GM12892 (cell line): ENCODE results near the gene NPAS3.

ENCODE experiments used
- DNase-seq: peaks from one replicate; pipeline ENCODE4 v3.0.0; 2011; ENCODE audit not compliant: insufficient read length
- FAIRE-seq: peaks from 2 replicates; lab custom pipeline; 2011; peaks lifted over from hg19 to GRCh38; lab: Jason Lieb, UNC
- POLR2A ChIP-seq: IDR thresholded peaks from 2 replicates; pipeline ENCODE4 v1.6.1; 2011; ENCODE audit warnings: low read depth, low read length, control low read depth
- POLR2AphosphoS5 ChIP-seq: IDR thresholded peaks from 2 replicates; pipeline ENCODE4 v1.6.1; 2011; ENCODE audit warnings: low read depth, low read length, control low read depth
- TAF1 ChIP-seq: IDR thresholded peaks from 2 replicates; pipeline ENCODE4 v1.6.1; 2011; ENCODE audit warnings: low read depth, mild to moderate bottlenecking, control low read depth, low read length, borderline replicate concordance

The NPAS3 gene

GRCh38 chr14:33404964-33405574 lies 466.4 kb downstream of the NPAS3 start:
- no peak for TF ChIP-seq POLR2AphosphoS5
- no peak for TF ChIP-seq POLR2A
- TF ChIP-seq TAF1: no peak
- no peak for DNase-seq
- no peak for FAIRE-seq

- FAIRE-seq: no peak
- DNase-seq: no peak
- TF ChIP-seq POLR2AphosphoS5 (no peak), TAF1 (no peak), POLR2A (no peak)
Measured at GRCh38 chr14:33406766-33407165, 468.1 kb downstream of the NPAS3 start.

GRCh38 chr14:33408291-33408690 lies 469.6 kb downstream of the NPAS3 start:
- TF ChIP-seq POLR2AphosphoS5 (no peak), TAF1 (no peak), POLR2A (no peak)
- DNase-seq (no peak), FAIRE-seq (no peak)

- FAIRE-seq: no peak
- no peak for TF ChIP-seq TAF1
- no peak for DNase-seq
Measured at GRCh38 chr14:33412450-33412849, 473.8 kb downstream of the NPAS3 start.

- no peak for DNase-seq
- TF ChIP-seq POLR2AphosphoS5 (no peak), POLR2A (no peak), TAF1 (no peak)
- no peak for FAIRE-seq
Measured at GRCh38 chr14:33413381-33413780, 474.7 kb downstream of the NPAS3 start.

DNA sequence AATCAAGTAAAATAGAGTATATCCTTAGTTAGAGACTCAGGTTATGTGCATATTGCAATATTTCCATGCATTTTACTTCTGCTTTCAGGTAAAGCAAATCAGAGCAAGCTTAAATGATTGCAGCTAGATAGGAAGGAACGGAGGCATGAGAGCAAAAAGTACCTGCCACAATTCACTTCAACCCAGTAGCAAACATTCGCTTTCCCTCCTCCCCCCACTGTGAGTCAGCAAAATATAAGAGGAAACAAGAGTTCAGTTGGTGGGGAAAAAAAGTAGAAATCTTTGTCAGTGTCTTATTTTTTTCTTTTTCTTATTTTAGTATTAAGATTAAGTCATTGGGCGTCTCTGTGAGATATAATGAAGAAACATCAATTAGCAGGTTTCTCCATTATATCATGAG lies 475.4 kb downstream of the NPAS3 start:
- no peak for DNase-seq
- no peak for FAIRE-seq
- TF ChIP-seq POLR2A (no peak), POLR2AphosphoS5 (no peak), TAF1 (no peak)

DNA sequence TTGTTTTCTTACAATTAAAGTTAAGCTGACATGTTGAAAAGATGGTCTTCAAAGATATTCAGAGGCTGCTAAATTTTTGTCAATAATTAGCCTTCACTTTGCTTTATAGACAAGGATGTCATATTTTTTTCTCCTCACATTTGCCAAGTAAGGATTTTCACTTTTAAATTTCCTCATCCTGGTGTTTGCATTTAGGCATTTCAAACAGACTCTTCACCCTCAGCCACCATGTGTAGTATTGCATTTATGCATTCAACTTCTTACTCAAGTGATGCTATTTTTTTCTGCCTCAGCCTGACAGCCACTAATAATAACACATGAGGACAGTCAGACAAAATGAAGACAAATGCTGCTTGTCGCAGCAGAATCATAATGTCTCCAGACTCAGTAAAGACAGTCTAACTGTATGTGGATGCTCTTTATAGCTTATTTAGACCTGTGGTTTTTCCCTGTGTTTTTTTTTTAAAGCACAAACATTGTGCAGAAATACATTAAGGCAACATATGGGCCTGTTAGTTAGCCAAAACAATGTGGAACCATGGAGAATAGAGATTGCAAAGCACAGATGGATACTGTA lies 481.5 kb downstream of the NPAS3 start:
- TF ChIP-seq POLR2A: no peak
- no peak for TF ChIP-seq TAF1
- TF ChIP-seq POLR2AphosphoS5: no peak
- DNase-seq (no peak), FAIRE-seq (no peak)

DNA sequence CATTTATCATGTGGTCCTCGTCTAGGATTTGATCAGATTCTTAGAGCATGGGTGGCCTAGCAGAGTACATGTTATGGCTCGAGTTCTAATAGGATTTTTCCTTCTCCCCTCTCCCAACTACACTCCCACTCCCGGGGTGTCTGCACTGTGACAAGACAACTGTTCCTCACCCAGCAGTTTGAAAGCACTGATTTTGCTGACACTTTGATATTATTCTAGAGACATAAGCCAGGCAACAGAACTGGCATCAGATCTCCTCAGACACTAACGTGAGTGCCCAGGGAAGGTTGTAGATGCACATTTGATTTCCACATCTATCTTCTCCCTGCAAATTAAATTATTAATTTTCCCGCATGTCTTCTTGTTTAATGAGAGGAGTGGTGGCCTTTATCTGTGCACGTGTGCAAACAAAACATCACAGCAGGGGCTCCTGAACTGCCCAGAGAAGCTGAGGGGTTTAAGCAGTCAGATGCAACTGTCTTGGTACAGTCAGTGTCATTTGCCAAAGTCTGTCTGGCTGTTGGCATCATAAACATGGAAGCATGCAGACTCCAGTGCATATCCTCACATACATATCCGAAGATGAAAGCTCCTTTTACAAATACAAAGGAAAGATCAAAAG lies 491.8 kb downstream of the NPAS3 start:
- TF ChIP-seq POLR2A (no peak), POLR2AphosphoS5 (no peak), TAF1 (no peak)
- FAIRE-seq (no peak), DNase-seq (no peak)

DNA sequence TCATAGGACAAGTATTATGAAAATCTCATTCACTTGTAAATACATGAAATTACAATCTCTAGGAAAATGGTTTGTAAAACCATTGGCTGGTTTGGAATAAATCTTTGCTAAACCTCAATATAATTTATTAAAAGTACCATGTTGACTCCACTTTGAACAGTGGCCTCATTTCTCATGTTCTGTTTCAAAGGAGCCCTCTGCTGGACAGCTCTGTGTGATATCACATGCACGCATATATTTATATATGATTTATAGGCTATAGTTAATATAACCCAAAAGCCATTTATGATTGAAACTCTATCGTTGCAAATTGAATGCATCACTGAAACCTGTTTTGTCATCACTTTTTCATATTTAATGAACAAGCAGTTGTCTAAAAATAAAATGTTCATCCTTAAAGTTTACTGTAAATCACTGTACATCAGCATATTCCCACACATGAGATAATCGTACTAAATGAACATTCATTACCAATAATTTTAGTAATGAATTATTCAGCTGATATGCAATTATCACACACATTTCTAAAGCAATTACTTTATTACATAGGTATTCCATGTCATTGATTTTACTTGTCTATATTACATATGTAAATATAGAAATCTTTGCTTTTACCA lies 493.8 kb downstream of the NPAS3 start:
- no peak for TF ChIP-seq TAF1
- TF ChIP-seq POLR2A: no peak
- TF ChIP-seq POLR2AphosphoS5: no peak
- FAIRE-seq (no peak), DNase-seq (no peak)

DNA sequence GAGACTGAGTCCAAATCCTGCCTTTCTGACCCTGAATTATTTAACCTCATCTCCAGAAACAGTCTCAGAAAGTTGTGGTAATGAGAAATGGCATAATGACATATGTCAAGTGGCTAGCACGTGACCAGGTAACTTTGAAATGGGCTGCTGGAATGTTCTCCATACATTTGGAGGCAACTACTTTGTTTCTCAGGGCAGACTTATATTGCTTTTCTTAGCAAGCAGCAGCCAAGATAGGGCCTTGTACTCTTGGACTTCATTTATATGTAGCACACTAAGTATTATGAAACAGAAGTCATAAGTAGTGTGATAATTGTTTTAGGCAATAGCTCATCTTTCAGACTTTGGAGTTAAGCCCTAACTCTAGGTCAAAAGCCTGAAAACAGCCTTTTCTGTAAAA lies 494.7 kb downstream of the NPAS3 start:
- DNase-seq (no peak), FAIRE-seq (no peak)

DNA sequence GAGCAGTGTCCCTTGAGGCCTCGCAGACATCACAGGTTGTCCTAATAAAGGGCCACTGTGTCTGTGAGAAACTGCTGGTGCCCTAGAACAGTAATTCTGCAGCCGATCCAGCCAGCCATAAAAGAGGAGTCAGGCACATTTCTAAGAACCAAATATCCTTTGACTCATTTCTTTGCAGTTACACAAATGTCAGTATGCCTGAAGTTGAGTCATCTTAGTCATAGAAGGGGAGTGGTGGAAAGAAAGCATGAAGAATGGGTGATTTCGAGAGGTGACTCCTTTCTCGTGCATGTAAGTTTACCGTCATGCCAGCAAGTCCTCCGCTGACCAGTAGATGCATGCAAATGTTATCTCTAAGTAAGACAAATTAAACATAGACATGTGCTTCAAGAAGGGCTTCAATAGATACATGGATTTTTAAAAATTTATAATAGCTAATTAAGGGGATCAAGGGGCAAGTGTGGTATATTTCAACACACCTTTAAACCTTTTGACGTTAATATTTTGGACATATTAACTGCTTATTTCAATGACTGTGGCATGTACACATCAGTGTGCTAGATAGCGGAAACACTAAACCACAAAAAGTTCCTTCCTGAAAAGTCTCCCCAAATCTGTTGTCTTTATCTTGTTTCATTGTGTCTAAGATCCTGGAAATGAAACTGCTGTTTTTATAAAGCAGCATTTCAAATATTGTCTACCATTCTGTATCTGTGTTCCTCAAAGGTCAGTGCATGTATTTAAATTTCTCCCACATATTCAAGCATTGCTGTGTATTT lies 497.4 kb downstream of the NPAS3 start:
- DNase-seq (no peak), FAIRE-seq (no peak)
- no peak for TF ChIP-seq TAF1
- no peak for TF ChIP-seq POLR2AphosphoS5
- TF ChIP-seq POLR2A: no peak

More for the DNA sequence above, 494.7 kb downstream of the NPAS3 start:
- TF ChIP-seq POLR2AphosphoS5: no peak
- no peak for TF ChIP-seq POLR2A
- TF ChIP-seq TAF1: no peak

DNA sequence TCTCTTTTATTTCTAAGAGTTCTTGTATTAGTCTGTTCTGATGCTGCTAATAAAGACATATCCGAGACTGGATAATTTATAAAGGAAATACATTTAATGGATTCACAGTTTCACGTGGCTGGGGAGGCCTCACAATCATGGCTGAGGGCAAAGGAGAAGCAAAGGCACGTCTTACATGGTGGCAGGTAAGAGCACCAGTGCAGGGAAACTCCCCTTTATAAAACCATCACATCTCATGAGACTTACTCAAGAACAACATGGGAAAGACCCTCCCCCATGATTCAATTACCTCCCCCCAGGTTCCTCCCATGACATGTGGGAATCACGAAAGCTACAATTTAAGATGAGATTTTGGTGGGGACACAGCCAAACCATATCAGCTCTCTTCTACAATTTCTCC lies 503.0 kb downstream of the NPAS3 start:
- no peak for FAIRE-seq

More for the DNA sequence above, 503.0 kb downstream of the NPAS3 start:
- no peak for TF ChIP-seq TAF1
- no peak for DNase-seq
